Gastrocnemius medialis (tissue), 4 donors: ENCODE data around the gene TRIM74.
"Not testable (repeated sequence)": the region's sequence is repeated elsewhere in the genome, so short reads cannot be mapped to it uniquely, and the experiment has no call there.

Experiments
- CTCF ChIP-seq, 5 experiments: fragments of 450-650 bp in 3 of 5; fragments of 200-600 bp in 2 of 5; sonication (generic) in 2 of 5; IDR thresholded peaks in 4 of 5; conservative IDR thresholded peaks in 1 of 5; 1 replicate in 4 of 5; 2 replicates in 1 of 5; pipeline ENCODE4 v1.5.1; 2016 to 2019; ENCODE audit warnings: antibody characterized with exemption in 5 of 5, mild to moderate bottlenecking in 3 of 5, moderate library complexity in 3 of 5
- POLR2A ChIP-seq, 2 donors: fragments of 450-650 bp; IDR thresholded peaks; one replicate each; pipeline ENCODE4 v1.6.1; 2017; ENCODE audit warnings: antibody characterized with exemption in 2 of 2, mild to moderate bottlenecking in 2 of 2, moderate library complexity in 2 of 2

- TF ChIP-seq CTCF (IDR thresholded peaks at IDR 0.05 in 4 of 5, conservative IDR thresholded peaks at IDR 0.05 in 1 of 5); POLR2A (IDR thresholded peaks at IDR 0.05): not testable (repeated sequence)
These were observed 11.1 kb upstream of the TRIM74 start for GRCh38 chr7:72980382-72980781.
